Adipocyte (in vitro differentiated cells): ENCODE data around the gene DDX4.
"Not testable (repeated sequence)": the region's sequence is repeated elsewhere in the genome, so short reads cannot be mapped to it uniquely, and the experiment has no call there.

Source experiments
- DNase-seq: peaks from one replicate; pipeline ENCODE4 v3.0.0-alpha.2; 2015; ENCODE audit warnings: low read depth
- H3K27me3 ChIP-seq: replicated peaks from 2 replicates; pipeline ENCODE4 v1.7.0; 2013; ENCODE audit warnings: mild to moderate bottlenecking, low read length, moderate library complexity; ENCODE audit not compliant: control insufficient read depth, insufficient read depth
- H3K36me3 ChIP-seq: 2 replicates; pipeline ENCODE4 v1.7.0; 2013; ENCODE audit warnings: low read length, mild to moderate bottlenecking, moderate library complexity; ENCODE audit not compliant: control insufficient read depth, insufficient read depth, severe bottlenecking
- H3K4me1 ChIP-seq: 2 replicates; pipeline ENCODE4 v1.7.0; 2013; ENCODE audit warnings: mild to moderate bottlenecking, low read length, moderate library complexity; ENCODE audit not compliant: control insufficient read depth, insufficient read depth
- H3K4me3 ChIP-seq: 2 replicates; pipeline ENCODE4 v1.7.0; 2013; ENCODE audit warnings: mild to moderate bottlenecking, low read length, moderate library complexity
- H3K9ac ChIP-seq: 2 replicates; pipeline ENCODE4 v1.7.0; 2013; ENCODE audit warnings: mild to moderate bottlenecking, low read length, moderate library complexity
- H3K9me3 ChIP-seq: 2 replicates; pipeline ENCODE4 v1.7.0; 2013; ENCODE audit warnings: mild to moderate bottlenecking, low read length, moderate library complexity; ENCODE audit not compliant: control insufficient read depth

DDX4 gene

GRCh38 chr5:55731848-55732247 is 6.0 kb upstream of the DDX4 start:
- Histone ChIP-seq H3K4me1 (no peaks in the 10 kb centered on the region), H3K4me3 (no peak overlapping the region), H3K27me3 (no peaks in the 10 kb centered on the region), H3K9me3 (no peaks in the 10 kb centered on the region), H3K36me3 (no peaks in the 10 kb centered on the region), H3K9ac (no peak overlapping the region)
- DNase-seq: no peak

GRCh38 chr5:55732585-55732984 is 5.3 kb upstream of the DDX4 start:
- Histone ChIP-seq H3K9ac (no peak overlapping the region), H3K27me3 (no peaks in the 10 kb centered on the region), H3K36me3 (no peaks in the 10 kb centered on the region), H3K4me3 (no peak overlapping the region), H3K4me1 (no peaks in the 10 kb centered on the region), H3K9me3 (no peaks in the 10 kb centered on the region)
- DNase-seq: no peak

DNA sequence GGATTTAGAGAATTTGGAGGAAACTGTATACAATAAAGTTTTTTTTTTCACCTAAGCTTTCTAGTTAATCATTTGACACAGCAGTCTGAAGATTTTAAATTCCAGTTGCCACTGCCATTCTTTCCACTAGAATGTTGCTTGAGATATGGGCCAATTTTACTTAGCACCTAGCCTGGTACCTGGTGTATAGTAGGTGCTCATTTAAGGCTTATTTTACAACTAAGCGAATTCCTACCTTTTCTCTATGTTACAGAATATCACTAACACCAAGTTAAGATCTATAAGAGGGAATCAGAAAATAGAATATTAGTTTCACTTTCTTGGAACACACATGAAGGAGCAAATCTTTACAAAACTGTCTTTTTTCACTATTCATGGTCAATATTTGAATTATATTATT is 3.2 kb upstream of the DDX4 start:
- Histone ChIP-seq H3K36me3 (no peaks in the 10 kb centered on the region), H3K9me3 (no peaks in the 10 kb centered on the region), H3K4me1 (no peaks in the 10 kb centered on the region), H3K27me3 (no peaks in the 10 kb centered on the region), H3K4me3 (no peak overlapping the region), H3K9ac (no peak overlapping the region)
- no peak for DNase-seq

DNA sequence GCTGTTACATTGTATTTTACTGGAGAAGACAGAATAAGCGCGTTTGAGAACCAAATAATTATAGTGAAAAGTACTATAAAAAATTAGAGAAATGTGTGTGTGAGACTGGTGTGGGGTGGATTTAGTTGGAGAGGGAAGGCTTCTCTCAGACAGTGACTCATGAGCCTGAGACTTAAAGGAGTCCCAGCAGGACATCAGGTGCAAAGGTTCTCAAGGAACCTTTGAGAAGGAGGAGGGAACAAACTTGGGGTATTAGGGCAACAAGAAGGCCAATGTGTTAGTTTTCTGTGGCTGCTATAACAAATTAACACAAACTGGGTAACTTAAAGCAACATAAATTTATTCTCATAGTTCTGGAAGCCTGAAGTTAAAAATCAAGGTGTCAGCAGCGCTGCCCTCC is 4.9 kb downstream of the DDX4 start:
- no peak for DNase-seq
- H3K4me3 ChIP-seq: no peak overlapping the region
- H3K27me3 ChIP-seq: no peaks in the 10 kb centered on the region
- H3K4me1 ChIP-seq: no peaks in the 10 kb centered on the region
- H3K36me3 ChIP-seq: no peaks in the 10 kb centered on the region
- no peaks in the 10 kb centered on the region for H3K9me3 ChIP-seq
- no peak overlapping the region for H3K9ac ChIP-seq

GRCh38 chr5:55747778-55748318 is 10.0 kb downstream of the DDX4 start:
- H3K4me3 ChIP-seq: no peak overlapping the region
- no peak for DNase-seq
- no peak overlapping the region for H3K9ac ChIP-seq

DNA sequence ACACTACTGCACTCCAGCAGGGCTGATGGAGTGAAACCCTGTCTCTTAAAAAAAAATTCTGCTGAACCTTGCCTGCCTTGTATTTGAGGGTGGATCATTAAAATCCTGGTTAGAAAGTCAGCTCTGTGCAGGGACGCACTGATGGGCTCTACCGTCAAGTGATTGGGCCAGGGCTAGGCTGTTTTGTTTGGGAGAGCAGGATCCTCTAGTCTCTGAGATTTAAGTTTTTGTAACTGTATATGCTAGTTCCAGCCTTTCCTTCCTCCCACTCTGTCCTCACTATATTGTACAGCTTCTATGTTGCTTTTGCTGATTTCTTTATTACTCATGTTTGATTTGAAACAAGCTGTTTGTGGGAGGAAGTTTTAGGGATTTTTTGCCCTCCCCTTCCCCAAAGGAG is 11.5 kb downstream of the DDX4 start:
- no peaks in the 10 kb centered on the region for H3K27me3 ChIP-seq
- no peaks in the 10 kb centered on the region for H3K4me1 ChIP-seq
- H3K36me3 ChIP-seq: no peaks in the 10 kb centered on the region
- H3K9ac ChIP-seq: no peak overlapping the region
- H3K4me3 ChIP-seq: no peak overlapping the region
- no peak for DNase-seq
- H3K9me3 ChIP-seq: no peaks in the 10 kb centered on the region

More at GRCh38 chr5:55747778-55748318, 10.0 kb downstream of the DDX4 start:
- no peaks in the 10 kb centered on the region for H3K27me3 ChIP-seq
- no peaks in the 10 kb centered on the region for H3K9me3 ChIP-seq
- no peaks in the 10 kb centered on the region for H3K36me3 ChIP-seq
- H3K4me1 ChIP-seq: no peaks in the 10 kb centered on the region

DNA sequence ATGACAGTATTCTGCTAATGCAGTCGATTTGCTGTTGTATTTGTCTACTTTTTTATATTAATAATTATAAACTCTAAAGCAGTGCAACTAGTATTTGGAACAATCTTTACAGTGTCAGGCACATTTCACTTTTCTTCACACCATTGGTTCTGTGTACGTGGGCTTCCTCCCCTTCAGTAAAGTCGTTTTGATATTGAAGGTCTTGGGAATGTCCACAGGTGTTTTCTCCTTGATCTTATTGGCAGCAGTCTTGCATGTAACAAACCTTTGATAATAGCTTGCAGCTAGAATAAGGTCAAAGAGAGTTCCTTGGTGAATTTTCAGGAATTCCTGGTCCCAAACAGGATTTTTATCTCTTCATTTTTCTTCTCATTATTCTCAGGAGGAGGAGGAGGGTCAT is 12.2 kb downstream of the DDX4 start:
- H3K36me3 ChIP-seq: no peaks in the 10 kb centered on the region
- H3K27me3 ChIP-seq: no peaks in the 10 kb centered on the region
- DNase-seq: no peak
- H3K4me1 ChIP-seq: no peaks in the 10 kb centered on the region
- no peak overlapping the region for H3K4me3 ChIP-seq
- no peaks in the 10 kb centered on the region for H3K9me3 ChIP-seq
- no peak overlapping the region for H3K9ac ChIP-seq

DNA sequence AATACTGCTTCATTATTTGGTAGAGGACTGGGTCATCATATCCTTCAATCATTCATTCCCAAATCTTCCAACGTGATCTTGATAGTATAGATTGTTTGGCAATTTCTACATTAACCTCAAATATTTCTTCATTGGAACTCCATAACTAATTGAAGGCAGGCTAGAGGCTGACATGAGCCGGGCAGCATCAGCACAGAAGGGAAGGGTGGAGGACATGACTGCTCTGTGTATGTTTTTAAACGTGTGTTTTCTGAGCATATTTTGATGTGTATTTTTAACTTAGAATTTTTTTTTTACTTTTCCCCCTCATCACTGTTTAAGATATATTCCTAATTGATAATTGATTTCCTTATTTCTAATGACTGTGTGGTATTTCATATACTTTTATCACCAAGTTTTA is 12.6 kb downstream of the DDX4 start:
- no peaks in the 10 kb centered on the region for H3K36me3 ChIP-seq
- H3K4me3 ChIP-seq: no peak overlapping the region
- H3K9ac ChIP-seq: no peak overlapping the region
- no peaks in the 10 kb centered on the region for H3K4me1 ChIP-seq
- no peaks in the 10 kb centered on the region for H3K9me3 ChIP-seq
- H3K27me3 ChIP-seq: no peaks in the 10 kb centered on the region
- no peak for DNase-seq

GRCh38 chr5:55758231-55758630 is 20.4 kb downstream of the DDX4 start:
- no peaks in the 10 kb centered on the region for H3K4me1 ChIP-seq
- no peaks in the 10 kb centered on the region for H3K36me3 ChIP-seq
- H3K27me3 ChIP-seq: no peaks in the 10 kb centered on the region
- H3K4me3 ChIP-seq: no peak overlapping the region
- H3K9ac ChIP-seq: no peak overlapping the region
- no peak for DNase-seq
- H3K9me3 ChIP-seq: no peaks in the 10 kb centered on the region

GRCh38 chr5:55758714-55759113 is 20.9 kb downstream of the DDX4 start:
- Histone ChIP-seq H3K27me3 (no peaks in the 10 kb centered on the region), H3K36me3 (no peaks in the 10 kb centered on the region), H3K4me1 (no peaks in the 10 kb centered on the region), H3K4me3 (no peak overlapping the region), H3K9me3 (no peaks in the 10 kb centered on the region), H3K9ac (no peak overlapping the region)
- DNase-seq: no peak

DNA sequence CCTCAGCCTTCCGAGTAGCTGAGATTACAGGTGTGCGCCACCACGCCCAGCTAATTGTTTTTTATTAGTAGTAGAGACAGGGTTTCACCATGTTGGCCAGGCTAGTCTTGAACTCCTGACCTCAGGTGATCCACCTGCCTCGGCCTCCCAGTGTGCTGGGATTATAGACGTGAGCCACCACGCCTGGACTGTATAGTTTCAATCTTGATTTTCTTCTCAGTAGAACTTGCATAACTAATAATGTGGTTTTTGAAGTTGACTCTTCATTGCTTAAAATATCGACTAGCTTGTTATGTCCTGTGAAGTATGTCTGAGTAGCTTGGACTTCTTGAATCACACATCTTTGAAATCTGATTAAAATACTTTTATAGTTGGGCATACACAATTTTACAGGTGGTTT is 23.9 kb downstream of the DDX4 start:
- not testable (repeated sequence) for H3K9ac ChIP-seq, H3K4me1 ChIP-seq, H3K9me3 ChIP-seq, DNase-seq, H3K36me3 ChIP-seq, H3K4me3 ChIP-seq, H3K27me3 ChIP-seq

DNA sequence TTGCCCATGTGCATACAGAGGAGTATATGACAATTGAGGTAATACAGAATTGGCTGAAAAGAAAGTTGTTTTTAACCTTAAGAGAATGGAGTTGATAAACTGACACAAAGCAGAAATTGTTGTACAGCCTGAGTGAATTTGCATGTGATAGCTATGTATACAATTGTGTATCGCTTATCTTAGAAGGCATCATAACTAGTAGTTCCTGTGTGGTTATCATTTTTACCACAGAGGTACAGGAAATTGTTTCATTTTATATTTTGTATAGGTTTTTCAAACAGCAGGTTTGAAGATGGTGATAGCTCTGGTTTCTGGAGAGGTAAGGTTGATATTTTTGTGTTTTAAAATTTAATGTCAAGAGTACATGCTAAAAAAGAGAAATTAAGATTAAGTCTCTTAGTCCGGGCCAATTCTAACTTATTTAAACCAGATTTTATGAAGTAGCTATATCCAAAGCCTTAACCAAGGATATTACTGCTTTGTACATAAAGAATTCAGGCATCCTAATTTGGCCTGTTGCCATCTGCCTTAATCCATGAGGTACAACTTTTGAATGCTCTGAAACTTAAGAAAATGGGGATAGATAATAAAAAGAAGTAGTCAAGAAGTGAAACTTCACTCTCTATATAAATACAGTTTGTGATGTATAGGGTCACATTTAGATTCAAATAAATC is 26.0 kb downstream of the DDX4 start:
- Histone ChIP-seq H3K9me3 (no peaks in the 10 kb centered on the region), H3K4me3 (no peak overlapping the region), H3K4me1 (no peaks in the 10 kb centered on the region), H3K9ac (no peak overlapping the region), H3K27me3 (no peaks in the 10 kb centered on the region), H3K36me3 (no peaks in the 10 kb centered on the region)
- DNase-seq: no peak
